Glutamatergic neuron (in vitro differentiated cells): ENCODE measurements around the gene SIX4. TPM values are rescaled to one million over a fixed set of nuclear protein-coding genes. Genes with fewer than 3 reads are reported as not detected.

Experiments
- DNase-seq: peaks from one replicate; pipeline ENCODE4 v3.0.0; 2022
- H3K27ac Mint-ChIP-seq: one replicate; pipeline ENCODE4 v1.8.0; 2020; ENCODE audit warnings: mild to moderate bottlenecking, mixed read lengths, inconsistent platforms; ENCODE audit not compliant: unreplicated experiment
- H3K27me3 Mint-ChIP-seq: one replicate; pipeline ENCODE4 v1.8.0; 2020; ENCODE audit warnings: mild to moderate bottlenecking, moderate library complexity, mixed read lengths, inconsistent platforms; ENCODE audit not compliant: unreplicated experiment
- H3K36me3 Mint-ChIP-seq: one replicate; pipeline ENCODE4 v1.8.0; 2020; ENCODE audit warnings: mild to moderate bottlenecking, mixed read lengths, inconsistent platforms; ENCODE audit not compliant: unreplicated experiment
- H3K4me1 Mint-ChIP-seq: one replicate; pipeline ENCODE4 v1.8.0; 2020; ENCODE audit warnings: mild to moderate bottlenecking, low read depth, mixed read lengths, inconsistent platforms; ENCODE audit not compliant: unreplicated experiment
- H3K4me3 Mint-ChIP-seq: one replicate; pipeline ENCODE4 v1.8.0; 2020; ENCODE audit warnings: mild to moderate bottlenecking, mixed read lengths, inconsistent platforms; ENCODE audit not compliant: unreplicated experiment
- H3K9me3 Mint-ChIP-seq: one replicate; pipeline ENCODE4 v1.8.0; 2020; ENCODE audit warnings: mild to moderate bottlenecking, moderate library complexity, mixed read lengths, inconsistent platforms; ENCODE audit not compliant: unreplicated experiment
- total RNA-seq: library from RNA; stranded (reverse); fragmentation: NEBNext Ultra II Directional; extraction: Animal tissue kit (Norgen Biotek cat#: 25700); gene quantifications from one replicate; pipeline ENCODE4 v1.2.1, GENCODE V29; 2021; ENCODE audit not compliant: unreplicated experiment
- TF ChIP-seq, protein P1 (sequence below): fragments of 200-600 bp; sonication (generic); IDR thresholded peaks from one replicate; pipeline ENCODE4 v1.5.0; 2021; ENCODE audit not compliant: partially characterized antibody, unreplicated experiment

SIX4 gene
- total RNA-seq, 1 donor from 2014 or later = 22.1 TPM

- TF ChIP-seq, protein P1, sequence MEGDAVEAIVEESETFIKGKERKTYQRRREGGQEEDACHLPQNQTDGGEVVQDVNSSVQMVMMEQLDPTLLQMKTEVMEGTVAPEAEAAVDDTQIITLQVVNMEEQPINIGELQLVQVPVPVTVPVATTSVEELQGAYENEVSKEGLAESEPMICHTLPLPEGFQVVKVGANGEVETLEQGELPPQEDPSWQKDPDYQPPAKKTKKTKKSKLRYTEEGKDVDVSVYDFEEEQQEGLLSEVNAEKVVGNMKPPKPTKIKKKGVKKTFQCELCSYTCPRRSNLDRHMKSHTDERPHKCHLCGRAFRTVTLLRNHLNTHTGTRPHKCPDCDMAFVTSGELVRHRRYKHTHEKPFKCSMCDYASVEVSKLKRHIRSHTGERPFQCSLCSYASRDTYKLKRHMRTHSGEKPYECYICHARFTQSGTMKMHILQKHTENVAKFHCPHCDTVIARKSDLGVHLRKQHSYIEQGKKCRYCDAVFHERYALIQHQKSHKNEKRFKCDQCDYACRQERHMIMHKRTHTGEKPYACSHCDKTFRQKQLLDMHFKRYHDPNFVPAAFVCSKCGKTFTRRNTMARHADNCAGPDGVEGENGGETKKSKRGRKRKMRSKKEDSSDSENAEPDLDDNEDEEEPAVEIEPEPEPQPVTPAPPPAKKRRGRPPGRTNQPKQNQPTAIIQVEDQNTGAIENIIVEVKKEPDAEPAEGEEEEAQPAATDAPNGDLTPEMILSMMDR = no peak
- H3K27ac Mint-ChIP-seq = peak overlapping the region; percentile 45
- H3K9me3 Mint-ChIP-seq = peaks cover 23% of the 10 kb centered on the region
- peaks cover 20% of the 10 kb centered on the region for H3K27me3 Mint-ChIP-seq
- no peak overlapping the region for H3K4me3 Mint-ChIP-seq
- peaks cover 30% of the 10 kb centered on the region for H3K4me1 Mint-ChIP-seq
- no peak for DNase-seq
- no peaks in the 10 kb centered on the region for H3K36me3 Mint-ChIP-seq
Observed at GRCh38 chr14:60661721-60662120, 62.4 kb downstream of the SIX4 start.

Other genes starting within 250 kb of the SIX4 start
- 1.4 TPM for gene C14orf39, start 238.3 kb downstream of the SIX4 start, total RNA-seq
- not detected for gene SIX6, start 215.2 kb downstream of the SIX4 start, total RNA-seq
- 79.6 TPM for gene SIX1, start 74.9 kb downstream of the SIX4 start, total RNA-seq
- gene MNAT1, start 10.4 kb upstream of the SIX4 start, total RNA-seq = 45.2 TPM